ENCODE data around the gene STIMATE. TPM values are rescaled to one million over a fixed set of nuclear protein-coding genes. Genes with fewer than 3 reads are reported as not detected.

Gene STIMATE
- total RNA-seq, 1 experiment from 2014 or later, result 13.5 TPM

- Mint-ChIP-seq H3K4me3 (ENCODE audit: unreplicated experiment) (no peak overlapping the region), H3K36me3 (ENCODE audit: insufficient read depth, unreplicated experiment) (no peaks in the 10 kb centered on the region), H3K27me3 (ENCODE audit: insufficient read depth, unreplicated experiment) (no peaks in the 10 kb centered on the region), H3K27ac (ENCODE audit: unreplicated experiment) (no peak overlapping the region), H3K9me3 (ENCODE audit: unreplicated experiment) (no peaks in the 10 kb centered on the region), H3K4me1 (ENCODE audit: low read depth, unreplicated experiment) (no peaks in the 10 kb centered on the region)
- Histone ChIP-seq H3K9me3 (no peaks in the 10 kb centered on the region), H3K4me1 (no peaks in the 10 kb centered on the region), H3K36me3 (ENCODE audit: control insufficient read depth, insufficient read depth, low read length) (no peaks in the 10 kb centered on the region), H3K27me3 (replicated peaks; ENCODE audit: control insufficient read depth, insufficient read depth, low read length) (no peaks in the 10 kb centered on the region), H3K4me3 (ENCODE audit: low read depth, low read length) (no peak overlapping the region)
- CTCF ChIA-PET, result no interaction called here
- intact Hi-C loops (cut with micrococcal nuclease; ENCODE audit: unreplicated experiment), result no loop called here
- no peak for TF ChIP-seq CTCF (IDR thresholded peaks at IDR 0.05; ENCODE audit: insufficient read depth in 1 of 2, low read depth in 1 of 2, low read length in 1 of 2, severe bottlenecking in 1 of 2, unreplicated experiment in 1 of 2)
- no TSS peak for BruUV-seq (replicated peaks)
- POLR2A ChIA-PET, result no interaction called here
- DNase-seq, result no peak
Observed at GRCh38 chr3:52790337-52790736, 107.0 kb downstream of the STIMATE start.

GRCh38 chr3:52789746-52790040 lies 107.7 kb downstream of the STIMATE start:
- BruUV-seq (replicated peaks), result no TSS peak
- Mint-ChIP-seq H3K4me1 (ENCODE audit: low read depth, unreplicated experiment) (no peaks in the 10 kb centered on the region), H3K27ac (ENCODE audit: unreplicated experiment) (no peak overlapping the region), H3K27me3 (ENCODE audit: insufficient read depth, unreplicated experiment) (no peaks in the 10 kb centered on the region), H3K36me3 (ENCODE audit: insufficient read depth, unreplicated experiment) (no peaks in the 10 kb centered on the region), H3K4me3 (ENCODE audit: unreplicated experiment) (no peak overlapping the region), H3K9me3 (ENCODE audit: unreplicated experiment) (no peaks in the 10 kb centered on the region)
- no peak overlapping the region for H3K4me3 ChIP-seq (ENCODE audit: low read depth, low read length)
- TF ChIP-seq CTCF (IDR thresholded peaks at IDR 0.05; ENCODE audit: insufficient read depth in 1 of 2, low read depth in 1 of 2, low read length in 1 of 2, severe bottlenecking in 1 of 2, unreplicated experiment in 1 of 2), result no peak
- no peaks in the 10 kb centered on the region for H3K36me3 ChIP-seq (ENCODE audit: control insufficient read depth, insufficient read depth, low read length)
- no peaks in the 10 kb centered on the region for H3K4me1 ChIP-seq
- CTCF ChIA-PET, result no interaction called here
- no peaks in the 10 kb centered on the region for H3K9me3 ChIP-seq
- no peaks in the 10 kb centered on the region for H3K27me3 ChIP-seq (replicated peaks; ENCODE audit: control insufficient read depth, insufficient read depth, low read length)
- intact Hi-C loops (cut with micrococcal nuclease; ENCODE audit: unreplicated experiment), result no loop called here
- POLR2A ChIA-PET, result no interaction called here
- DNase-seq, result no peak

- Mint-ChIP-seq H3K4me1 (ENCODE audit: low read depth, unreplicated experiment) (no peaks in the 10 kb centered on the region), H3K36me3 (ENCODE audit: insufficient read depth, unreplicated experiment) (no peaks in the 10 kb centered on the region), H3K9me3 (ENCODE audit: unreplicated experiment) (no peaks in the 10 kb centered on the region), H3K27ac (ENCODE audit: unreplicated experiment) (no peak overlapping the region), H3K27me3 (ENCODE audit: insufficient read depth, unreplicated experiment) (no peaks in the 10 kb centered on the region), H3K4me3 (ENCODE audit: unreplicated experiment) (no peak overlapping the region)
- no peaks in the 10 kb centered on the region for H3K4me1 ChIP-seq
- no peak for TF ChIP-seq CTCF (IDR thresholded peaks at IDR 0.05; ENCODE audit: insufficient read depth in 1 of 2, low read depth in 1 of 2, low read length in 1 of 2, severe bottlenecking in 1 of 2, unreplicated experiment in 1 of 2)
- intact Hi-C loops (cut with micrococcal nuclease; ENCODE audit: unreplicated experiment), result no loop called here
- no peak overlapping the region for H3K4me3 ChIP-seq (ENCODE audit: low read depth, low read length)
- H3K27me3 ChIP-seq (replicated peaks; ENCODE audit: control insufficient read depth, insufficient read depth, low read length), result no peaks in the 10 kb centered on the region
- no peaks in the 10 kb centered on the region for H3K36me3 ChIP-seq (ENCODE audit: control insufficient read depth, insufficient read depth, low read length)
- POLR2A ChIA-PET, result no interaction called here
- no peaks in the 10 kb centered on the region for H3K9me3 ChIP-seq
- CTCF ChIA-PET, result no interaction called here
- no TSS peak for BruUV-seq (replicated peaks)
- DNase-seq, result no peak
Observed at GRCh38 chr3:52788890-52789745, 108.2 kb downstream of the STIMATE start.
